Iris pigment epithelial cell (primary cell): ENCODE data around the gene HS6ST3.

Experiments
- DNase-seq: peaks from one replicate; pipeline ENCODE4 v3.0.0-alpha.2; 2011; ENCODE audit warnings: low read depth

The HS6ST3 gene

DNA sequence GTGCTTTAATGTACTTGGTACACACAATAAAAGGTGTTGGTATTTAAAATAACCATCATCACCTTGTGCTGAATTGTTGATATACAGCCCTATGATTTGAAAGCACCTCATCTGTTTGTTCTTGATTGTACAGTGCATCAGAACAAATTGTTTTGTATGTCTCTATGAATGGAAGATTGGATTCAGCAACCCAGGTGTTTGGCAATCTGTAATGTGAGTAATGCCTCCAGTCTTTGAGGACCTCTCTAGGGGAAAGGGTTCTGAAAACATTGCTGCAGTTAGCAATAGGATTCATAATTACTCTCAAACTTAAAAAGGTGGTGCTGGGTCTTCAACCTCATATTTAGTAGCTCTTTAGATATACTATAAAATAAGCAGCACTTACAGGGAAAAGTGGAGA is 562.6 kb downstream of the HS6ST3 start:
- DNase-seq = peak; percentile 53

- DNase-seq = no peak
Measured at GRCh38 chr13:96661612-96662011, 571.7 kb downstream of the HS6ST3 start.

DNA sequence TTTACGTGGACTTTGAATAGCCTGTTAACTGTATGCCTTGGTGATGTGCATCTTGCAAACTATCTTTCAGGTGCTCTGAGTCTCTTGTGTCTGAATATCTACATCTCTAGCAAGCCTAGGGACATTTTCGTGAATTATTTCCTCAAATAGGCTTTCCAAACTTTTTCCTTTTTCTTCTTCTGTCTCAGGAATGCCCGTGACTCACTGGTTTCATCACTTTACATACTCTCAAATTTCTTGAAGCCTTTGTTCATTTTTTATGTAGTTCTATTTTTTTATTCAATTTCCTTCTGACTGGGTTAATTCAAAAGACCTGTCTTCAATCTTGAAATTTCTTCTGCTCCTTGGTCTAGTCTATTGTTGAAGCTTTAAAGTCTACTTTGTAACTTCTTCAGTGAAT is 572.1 kb downstream of the HS6ST3 start:
- peak; percentile 50 for DNase-seq

DNA sequence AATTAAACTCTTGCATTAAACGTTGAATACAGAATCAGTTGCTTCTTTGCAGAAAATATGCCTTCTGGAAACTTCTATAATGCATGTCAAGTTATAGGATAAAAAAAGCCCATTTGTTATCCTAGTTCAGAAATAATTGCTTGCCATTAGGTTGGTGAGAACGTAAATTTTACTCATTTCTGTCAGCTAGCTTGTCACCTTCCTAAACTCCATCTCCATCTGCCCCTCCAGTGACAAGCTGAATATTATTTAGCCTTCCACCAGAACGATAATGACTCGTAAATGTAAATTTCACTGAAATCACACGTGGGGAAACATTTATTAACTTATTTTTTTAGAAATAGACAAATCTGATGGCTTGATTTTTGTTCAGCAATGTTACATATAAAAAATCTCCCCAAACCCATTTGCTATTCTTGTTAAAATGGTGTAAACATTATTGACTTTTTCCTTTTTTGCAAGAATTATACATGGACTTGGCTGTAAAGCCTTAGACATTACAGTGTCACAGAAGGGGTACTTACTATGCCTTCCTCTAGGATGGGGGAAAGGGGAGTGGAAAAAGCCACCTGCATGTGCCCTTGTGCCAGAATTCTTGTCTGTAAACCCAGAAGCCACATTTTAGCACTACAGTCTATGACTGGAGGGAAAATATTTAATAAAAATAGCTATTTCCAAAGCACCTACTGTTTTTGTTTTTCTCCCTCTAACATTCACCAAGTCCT is 577.5 kb downstream of the HS6ST3 start:
- no peak for DNase-seq

GRCh38 chr13:96671073-96671472 is 581.2 kb downstream of the HS6ST3 start:
- DNase-seq = no peak

DNA sequence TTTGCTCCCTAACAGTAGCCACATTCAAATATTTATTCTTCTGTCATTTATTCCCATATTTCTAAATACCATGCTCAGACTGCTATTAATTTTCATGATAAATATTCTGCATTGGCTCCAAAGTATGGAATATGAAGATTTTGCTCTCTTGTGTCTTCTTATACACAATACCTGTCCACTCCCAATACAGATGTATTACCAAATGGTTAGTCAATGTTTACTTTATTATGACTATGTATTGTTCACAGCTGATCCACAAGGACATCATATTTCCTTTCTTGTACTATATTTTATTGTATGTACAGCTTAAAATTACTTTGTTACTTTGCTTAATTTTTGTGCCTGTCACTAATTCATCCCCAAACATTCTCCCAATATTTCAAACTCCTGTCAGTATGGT is 582.1 kb downstream of the HS6ST3 start:
- DNase-seq = no peak

GRCh38 chr13:96673825-96674224 is 583.9 kb downstream of the HS6ST3 start:
- DNase-seq = no peak

DNA sequence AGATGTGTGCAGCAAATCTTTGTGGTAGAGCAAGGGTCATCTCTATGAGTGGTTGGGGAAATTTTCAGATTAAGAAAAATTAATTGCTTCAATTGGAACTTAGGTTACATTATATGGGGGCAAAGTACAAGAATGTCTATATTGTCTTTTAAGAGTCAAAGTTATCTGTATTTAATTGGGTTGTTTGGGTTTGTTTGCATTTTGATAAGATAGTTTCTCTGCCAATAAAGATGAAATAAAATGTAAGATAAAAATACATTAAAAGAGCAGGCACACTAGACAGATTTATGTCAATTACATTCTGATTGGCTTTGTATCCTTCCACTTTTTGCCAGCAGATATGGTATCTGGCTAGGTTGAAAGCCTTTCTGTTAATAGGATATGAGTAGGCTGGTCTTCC is 587.1 kb downstream of the HS6ST3 start:
- DNase-seq = no peak

- DNase-seq = no peak
Measured at GRCh38 chr13:96678801-96679200, 588.9 kb downstream of the HS6ST3 start.

DNA sequence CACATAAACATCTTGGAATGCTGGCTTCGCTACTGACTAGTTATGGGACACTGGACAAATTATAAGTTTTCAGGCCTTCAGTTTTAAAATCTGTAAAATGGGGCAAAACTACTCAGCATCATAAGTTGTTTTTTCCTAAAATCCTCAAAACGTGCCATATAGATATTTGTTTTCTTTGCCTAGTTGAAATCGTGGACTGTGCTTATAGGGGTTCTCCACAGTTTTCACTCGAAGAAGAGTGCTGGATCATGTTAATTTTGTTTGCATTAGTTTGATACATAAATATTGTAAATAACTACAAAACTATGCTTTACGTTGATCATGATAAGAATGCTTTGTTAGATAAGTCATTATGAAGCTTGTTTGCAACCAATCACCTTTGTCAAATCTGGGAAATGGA is 591.0 kb downstream of the HS6ST3 start:
- no peak for DNase-seq

DNA sequence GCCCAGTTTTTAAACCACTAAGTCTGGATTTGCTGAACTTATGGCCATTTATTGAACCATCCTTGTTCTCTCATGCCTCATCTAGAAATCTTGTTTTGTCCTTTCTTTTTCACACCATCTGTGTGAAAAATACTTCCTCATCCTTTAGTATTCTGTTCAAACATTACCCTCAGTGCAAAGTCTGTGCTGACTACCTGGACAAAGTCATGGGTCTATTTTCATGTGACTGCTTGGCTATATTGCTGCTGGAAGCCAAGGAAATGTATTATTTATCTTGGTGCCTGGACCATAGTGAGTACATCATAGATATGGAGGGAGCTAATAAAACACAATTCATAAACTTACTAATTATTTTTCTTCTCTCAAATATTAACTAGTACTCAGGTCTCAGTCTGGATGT is 591.9 kb downstream of the HS6ST3 start:
- no peak for DNase-seq

- DNase-seq = no peak
Measured at GRCh38 chr13:96684469-96684868, 594.6 kb downstream of the HS6ST3 start.

GRCh38 chr13:96684907-96685306 is 595.0 kb downstream of the HS6ST3 start:
- no peak for DNase-seq

DNA sequence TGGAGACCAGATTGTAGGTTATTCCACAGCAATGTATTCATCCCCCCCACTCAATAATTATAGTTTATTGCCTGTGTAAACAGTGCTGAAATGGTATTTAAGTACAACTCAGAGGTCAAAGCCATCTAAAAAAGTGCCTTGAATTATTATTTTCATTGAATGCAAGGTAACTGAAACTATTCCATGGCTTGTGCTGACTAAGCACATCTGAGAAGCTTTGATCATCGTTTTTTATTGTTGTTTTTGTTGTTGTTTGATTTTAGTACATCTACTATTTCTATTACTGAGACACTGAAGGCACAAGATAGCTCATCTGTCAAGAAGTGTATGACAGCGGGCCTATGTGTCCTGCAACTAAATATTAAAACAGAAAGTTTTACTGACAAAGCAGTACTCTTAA is 596.4 kb downstream of the HS6ST3 start:
- DNase-seq = no peak

GRCh38 chr13:96687191-96687590 is 597.3 kb downstream of the HS6ST3 start:
- DNase-seq = no peak

- DNase-seq = no peak
Measured at GRCh38 chr13:96690998-96691397, 601.1 kb downstream of the HS6ST3 start.

DNA sequence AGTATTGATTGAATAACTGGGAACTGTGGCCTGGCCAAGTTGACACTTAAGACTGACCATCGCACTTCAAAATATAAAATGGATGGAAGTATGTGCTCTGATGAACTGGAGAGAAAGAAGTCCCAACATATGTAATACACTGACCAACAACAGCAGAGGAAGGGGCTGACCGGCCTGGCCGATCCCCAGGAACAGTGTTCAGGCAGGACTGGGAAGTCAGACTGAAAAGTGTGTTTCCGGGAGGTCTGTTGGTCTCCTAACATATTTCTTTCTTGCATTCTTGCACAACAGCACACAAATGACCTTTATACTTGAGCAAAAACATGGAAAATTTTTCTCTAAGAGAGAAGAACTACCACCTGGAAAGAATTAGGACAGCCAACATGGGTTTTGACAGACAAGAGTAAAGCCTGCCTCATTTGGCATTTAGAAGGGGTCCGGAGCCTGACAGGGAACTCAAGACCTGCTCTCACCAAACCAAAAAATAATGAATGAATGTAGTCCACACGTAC is 606.5 kb downstream of the HS6ST3 start:
- DNase-seq = peak; percentile 7

GRCh38 chr13:96700657-96701056 is 610.8 kb downstream of the HS6ST3 start:
- DNase-seq = peak; percentile 32

GRCh38 chr13:96707146-96707545 is 617.2 kb downstream of the HS6ST3 start:
- no peak for DNase-seq

- no peak for DNase-seq
Measured at GRCh38 chr13:96710166-96710862, 620.4 kb downstream of the HS6ST3 start.

- no peak for DNase-seq
Measured at GRCh38 chr13:96720446-96720845, 630.5 kb downstream of the HS6ST3 start.

GRCh38 chr13:96726651-96727050 is 636.7 kb downstream of the HS6ST3 start:
- DNase-seq = no peak

DNA sequence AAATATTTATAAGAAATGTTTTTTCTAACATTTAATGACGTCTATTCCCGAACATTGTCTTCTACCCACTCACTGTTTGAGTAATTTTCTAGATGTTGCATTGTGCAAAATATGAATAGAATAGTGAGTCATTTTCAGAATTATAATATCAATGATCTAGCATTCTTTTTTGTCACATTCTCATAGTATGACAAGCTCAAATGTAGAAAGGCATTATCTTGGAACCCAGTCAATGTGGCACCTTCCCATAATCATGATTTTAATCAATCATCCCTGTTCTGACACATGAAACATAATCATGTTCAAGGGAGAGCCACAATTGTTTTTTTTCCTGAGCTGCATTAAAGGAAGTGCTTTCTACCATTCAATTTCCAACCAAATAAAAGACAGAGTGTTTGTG is 638.6 kb downstream of the HS6ST3 start:
- DNase-seq = no peak

DNA sequence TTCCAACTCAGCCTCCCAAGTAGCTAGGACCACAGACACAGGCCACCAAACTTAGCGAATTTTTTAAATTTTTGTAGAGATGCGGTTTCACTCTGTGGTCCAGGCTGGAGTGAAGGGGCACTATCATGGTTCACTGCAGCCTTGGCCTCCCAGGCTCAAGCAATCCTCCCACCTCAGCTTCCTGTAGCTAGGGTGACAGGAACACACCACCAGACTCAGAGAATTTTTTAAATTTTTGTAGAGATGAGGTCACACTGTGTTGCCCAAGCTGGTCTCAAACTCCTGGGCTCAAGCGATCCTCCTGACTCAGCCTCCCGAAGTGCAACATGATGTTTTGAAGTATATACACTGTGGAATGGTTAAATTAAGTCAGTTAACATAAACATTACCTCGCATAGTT is 640.8 kb downstream of the HS6ST3 start:
- peak; percentile 56 for DNase-seq
